Lower lobe of right lung (tissue), 2 donors: ENCODE data around the gene KRT3. TPM values are rescaled to one million over a fixed set of nuclear protein-coding genes. Genes with fewer than 3 reads are reported as not detected.

Experiments
- ATAC-seq, 2 donors: fragments of 200-7000 bp; cut with Tn5 transposase; one replicate each; pipeline ENCODE4 v1.9.1; 2020 to 2022; ENCODE audit warnings: mild to moderate bottlenecking in 2 of 2, moderate library complexity in 2 of 2
- DNase-seq: peaks from one replicate; pipeline ENCODE4 v3.0.0-alpha.2; 2020
- H3K27ac ChIP-seq: fragments of 200-600 bp; one replicate; pipeline ENCODE4 v1.8.0; 2022
- H3K27me3 ChIP-seq: fragments of 200-600 bp; one replicate; pipeline ENCODE4 v1.8.0; 2022; ENCODE audit warnings: low read depth
- H3K36me3 ChIP-seq: fragments of 200-600 bp; one replicate; pipeline ENCODE4 v1.8.0; 2022; ENCODE audit warnings: mild to moderate bottlenecking
- H3K4me1 ChIP-seq: fragments of 200-600 bp; one replicate; pipeline ENCODE4 v1.8.0; 2022
- H3K4me3 ChIP-seq: fragments of 200-600 bp; one replicate; pipeline ENCODE4 v1.8.0; 2022; ENCODE audit warnings: mild to moderate bottlenecking
- H3K9me3 ChIP-seq: fragments of 200-600 bp; one replicate; pipeline ENCODE4 v1.8.0; 2022
- intact Hi-C: fragments of 100-400 bp; cut with DNase I; formaldehyde crosslinking; loops from one replicate; pipeline ENCODE4 v1.11.0; 2022
- total RNA-seq: library from RNA; stranded (reverse); fragmentation: NEBNext Ultra II Directional; extraction: Animal tissue kit (Norgen Biotek cat#: 25700); gene quantifications from one replicate; pipeline ENCODE4 v1.2.1, GENCODE V29; 2021
- TF ChIP-seq, protein P1 (sequence below): fragments of 200-600 bp; IDR thresholded peaks from one replicate; pipeline ENCODE4 v1.8.0; 2022; ENCODE audit warnings: antibody characterized with exemption, mild to moderate bottlenecking
- donor health status: DM: no; HTN: yes; CAD: no; lungs with severe emphysema.

KRT3 gene
- total RNA-seq, 1 donor from 2014 or later = not detected

DNA sequence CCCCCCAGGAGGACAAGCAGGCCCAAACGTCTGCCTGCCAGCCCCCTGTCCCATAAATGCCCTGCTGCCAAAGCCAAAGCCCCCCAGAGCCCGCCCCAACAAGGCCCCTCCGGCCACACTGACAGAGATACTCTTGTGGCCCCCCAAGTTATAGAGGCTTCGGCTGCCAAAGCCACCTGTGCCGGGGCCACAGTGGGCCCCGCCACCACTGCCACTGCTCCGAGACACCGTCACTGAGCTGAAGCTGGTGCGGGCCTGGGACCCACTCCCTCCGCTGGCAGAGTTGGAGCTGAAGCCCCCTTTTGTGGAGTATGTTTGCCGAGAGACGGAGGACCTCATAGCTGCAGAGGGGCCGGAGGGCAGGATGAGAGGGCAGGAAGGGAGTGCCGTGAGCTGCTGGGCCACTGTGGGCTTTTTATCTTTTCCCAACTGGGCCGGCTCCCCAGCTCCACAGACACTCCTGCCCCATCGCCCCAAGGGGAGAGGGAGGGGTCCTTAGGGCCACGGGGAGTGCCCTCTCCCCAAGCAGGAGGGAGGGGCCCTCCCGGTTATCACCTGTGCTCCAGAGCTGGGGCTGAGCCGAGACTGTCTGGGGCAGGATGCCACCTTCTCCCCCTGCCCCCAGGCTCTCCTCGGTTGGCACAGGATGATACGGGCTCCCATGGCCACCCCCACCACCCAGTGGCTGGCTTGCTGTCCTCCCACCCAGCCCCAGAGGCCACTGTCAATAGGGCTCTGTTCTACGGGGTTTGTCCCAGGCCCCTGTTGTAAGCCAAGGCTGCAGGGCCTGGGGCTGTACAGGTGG is 38.2 kb upstream of the KRT3 start, which contains the start of gene KRT79:
Gene KRT79 (minus strand): TSS at position 390 of the 805 bp plus-strand sequence. CDS start 51 bp downstream, at position 339.
- no peak for DNase-seq
- intact Hi-C loops = no loop called here
- H3K9me3 ChIP-seq = no peaks in the 10 kb centered on the region
- peaks cover 24% of the 10 kb centered on the region for H3K27me3 ChIP-seq
- H3K4me1 ChIP-seq = no peaks in the 10 kb centered on the region
- ATAC-seq = no peak
- H3K27ac ChIP-seq = no peak within 1 kb of the TSS
- no peak within 1 kb of the TSS for H3K4me3 ChIP-seq
- H3K36me3 ChIP-seq = no peaks in the 10 kb centered on the region
- TF ChIP-seq, protein P1, sequence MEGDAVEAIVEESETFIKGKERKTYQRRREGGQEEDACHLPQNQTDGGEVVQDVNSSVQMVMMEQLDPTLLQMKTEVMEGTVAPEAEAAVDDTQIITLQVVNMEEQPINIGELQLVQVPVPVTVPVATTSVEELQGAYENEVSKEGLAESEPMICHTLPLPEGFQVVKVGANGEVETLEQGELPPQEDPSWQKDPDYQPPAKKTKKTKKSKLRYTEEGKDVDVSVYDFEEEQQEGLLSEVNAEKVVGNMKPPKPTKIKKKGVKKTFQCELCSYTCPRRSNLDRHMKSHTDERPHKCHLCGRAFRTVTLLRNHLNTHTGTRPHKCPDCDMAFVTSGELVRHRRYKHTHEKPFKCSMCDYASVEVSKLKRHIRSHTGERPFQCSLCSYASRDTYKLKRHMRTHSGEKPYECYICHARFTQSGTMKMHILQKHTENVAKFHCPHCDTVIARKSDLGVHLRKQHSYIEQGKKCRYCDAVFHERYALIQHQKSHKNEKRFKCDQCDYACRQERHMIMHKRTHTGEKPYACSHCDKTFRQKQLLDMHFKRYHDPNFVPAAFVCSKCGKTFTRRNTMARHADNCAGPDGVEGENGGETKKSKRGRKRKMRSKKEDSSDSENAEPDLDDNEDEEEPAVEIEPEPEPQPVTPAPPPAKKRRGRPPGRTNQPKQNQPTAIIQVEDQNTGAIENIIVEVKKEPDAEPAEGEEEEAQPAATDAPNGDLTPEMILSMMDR = no peak

DNA sequence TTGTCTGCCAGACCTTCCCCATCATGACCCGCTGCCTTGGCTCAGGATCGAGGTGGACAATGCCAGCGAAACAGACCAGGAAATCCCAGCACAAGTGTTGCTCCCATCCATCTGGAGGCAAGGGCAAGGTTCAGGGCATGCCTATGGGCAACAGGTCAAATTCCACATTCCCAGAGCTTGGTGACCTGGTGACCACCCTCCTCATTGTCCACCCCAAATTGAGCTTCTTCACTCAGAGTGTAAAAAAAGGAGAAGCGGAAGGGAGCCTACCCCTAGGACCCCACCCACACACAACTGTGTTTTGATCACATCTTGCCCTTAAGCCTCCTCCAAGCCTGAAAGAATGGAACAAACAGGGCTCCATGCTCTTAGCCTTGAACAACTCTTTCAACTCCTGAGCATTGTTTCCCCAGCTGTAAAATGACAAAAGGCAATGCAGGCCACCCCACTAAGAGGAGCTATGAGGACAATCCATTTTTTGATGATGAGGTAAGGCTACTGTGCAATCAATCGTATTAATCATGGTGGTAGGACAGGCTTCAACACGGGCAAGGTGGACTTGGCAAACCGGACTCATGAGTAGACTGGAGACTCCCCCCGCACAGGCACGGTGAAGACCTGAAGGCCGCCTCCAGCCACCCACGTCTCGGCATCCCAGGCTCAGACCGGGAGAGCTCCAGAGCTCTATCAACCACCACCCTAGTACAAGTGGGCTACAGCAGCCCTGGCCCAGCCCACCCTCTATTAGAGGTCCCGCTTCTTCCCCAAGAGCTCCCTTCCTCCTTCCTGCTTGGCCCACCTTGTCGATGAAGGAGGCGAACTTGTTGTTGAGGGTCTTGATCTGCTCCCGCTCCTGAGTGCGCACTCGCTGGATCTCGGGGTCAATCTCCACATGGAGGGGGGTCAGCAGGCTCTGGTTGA is 37.3 kb upstream of the KRT3 start:
- DNase-seq (no peak), ATAC-seq (no peak)
- Histone ChIP-seq H3K4me3 (no peak overlapping the region), H3K36me3 (no peaks in the 10 kb centered on the region), H3K27ac (no peak overlapping the region), H3K4me1 (no peaks in the 10 kb centered on the region), H3K9me3 (no peaks in the 10 kb centered on the region), H3K27me3 (peaks cover 17% of the 10 kb centered on the region)
- TF ChIP-seq, protein P1 = no peak
- intact Hi-C loops = no loop called here

DNA sequence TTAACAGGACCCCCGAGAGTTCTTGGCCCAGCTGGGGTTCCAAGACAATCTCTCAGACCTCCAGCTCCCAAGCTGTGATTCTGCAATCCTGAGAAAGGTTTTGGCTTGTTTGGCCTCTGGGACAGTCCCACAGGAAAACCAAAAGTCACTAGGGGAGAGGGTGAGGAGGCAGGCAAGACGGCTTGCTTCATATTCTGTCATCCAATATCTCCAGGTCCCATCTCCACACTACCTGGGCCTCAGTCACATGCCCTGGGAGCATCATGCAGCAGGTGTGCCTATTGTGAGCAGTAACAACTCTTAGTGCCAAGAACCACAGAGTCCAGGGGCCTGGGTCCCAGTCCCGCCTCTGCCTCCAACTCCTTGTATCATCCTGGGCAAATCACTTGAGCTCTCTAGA is 36.5 kb upstream of the KRT3 start:
- TF ChIP-seq, protein P1 = no peak
- H3K4me3 ChIP-seq = no peak overlapping the region
- intact Hi-C loops = no loop called here

DNA sequence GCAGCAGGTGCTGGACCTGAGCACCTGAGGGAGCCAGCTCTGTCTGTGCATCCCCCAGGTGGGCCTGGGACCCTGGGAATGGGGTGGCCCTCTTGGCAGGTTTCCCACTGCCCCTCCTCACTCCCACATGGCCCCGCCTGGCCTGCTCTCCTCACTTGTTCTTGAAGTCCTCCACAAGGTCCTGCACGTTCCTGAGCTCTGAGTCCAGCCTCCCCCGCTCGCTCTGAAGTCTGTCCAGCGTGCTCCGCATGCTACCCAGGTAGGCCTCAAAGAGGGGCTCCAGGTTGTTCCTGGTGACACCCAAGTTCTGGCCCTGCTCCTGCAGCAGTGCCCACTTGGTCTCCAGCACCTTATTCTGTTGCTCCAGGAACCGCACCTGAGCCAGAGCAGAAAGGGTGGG is 35.3 kb upstream of the KRT3 start:
- no peaks in the 10 kb centered on the region for H3K9me3 ChIP-seq
- DNase-seq (no peak), ATAC-seq (no peak)
- H3K27ac ChIP-seq = no peak overlapping the region
- H3K36me3 ChIP-seq = no peaks in the 10 kb centered on the region
- no peak overlapping the region for H3K4me3 ChIP-seq
- H3K4me1 ChIP-seq = no peaks in the 10 kb centered on the region
- TF ChIP-seq, protein P1 = no peak
- H3K27me3 ChIP-seq = peaks cover 9% of the 10 kb centered on the region
- intact Hi-C loops = no loop called here

More for the DNA sequence above, 36.5 kb upstream of the KRT3 start:
- Histone ChIP-seq H3K4me1 (no peaks in the 10 kb centered on the region), H3K9me3 (no peaks in the 10 kb centered on the region), H3K27ac (no peak overlapping the region), H3K36me3 (no peaks in the 10 kb centered on the region), H3K27me3 (peaks cover 17% of the 10 kb centered on the region)
- ATAC-seq (no peak), DNase-seq (no peak)

DNA sequence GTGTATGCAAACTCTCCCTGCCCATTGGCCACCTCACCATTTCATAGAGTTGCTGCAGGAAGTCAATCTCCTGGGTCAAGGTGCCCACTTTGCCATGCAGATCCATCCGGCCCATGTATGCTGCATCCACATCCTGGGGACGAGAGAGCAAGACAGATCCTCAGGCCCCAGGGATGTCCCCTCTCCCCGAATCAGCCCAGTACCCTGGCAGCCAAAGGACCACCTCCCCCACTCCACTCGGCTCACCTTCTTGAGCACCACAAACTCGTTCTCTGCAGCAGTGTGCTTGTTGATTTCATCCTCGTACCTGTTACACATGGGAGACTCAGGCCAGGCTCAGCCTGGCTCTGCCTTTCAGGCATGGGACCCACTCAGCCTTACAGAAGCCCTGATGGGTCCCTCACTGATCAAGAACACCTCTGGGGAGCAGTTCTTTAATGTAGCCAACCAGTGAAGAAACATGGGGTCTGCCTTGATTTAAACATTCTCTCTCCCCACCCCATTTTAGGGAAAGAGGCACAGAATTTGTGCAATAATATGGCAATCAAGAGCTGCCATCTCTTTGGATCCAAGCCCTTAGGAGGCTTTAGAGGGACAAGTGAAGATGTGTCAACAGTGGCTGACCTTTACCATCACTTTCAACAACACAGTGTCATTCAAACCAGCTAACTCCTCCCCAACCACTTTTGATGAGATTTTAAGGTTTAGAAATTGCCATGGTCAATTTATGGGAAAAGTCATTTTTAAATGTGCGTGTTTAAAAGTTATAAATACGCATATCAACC is 34.3 kb upstream of the KRT3 start:
- no peak overlapping the region for H3K27ac ChIP-seq
- DNase-seq = no peak
- H3K36me3 ChIP-seq = no peaks in the 10 kb centered on the region
- no peak for ATAC-seq
- intact Hi-C loops = no loop called here
- H3K4me1 ChIP-seq = no peaks in the 10 kb centered on the region
- peaks cover 7% of the 10 kb centered on the region for H3K27me3 ChIP-seq
- no peaks in the 10 kb centered on the region for H3K9me3 ChIP-seq
- H3K4me3 ChIP-seq = no peak overlapping the region
- TF ChIP-seq, protein P1 = no peak
